Measurements from ENCODE around the gene VPS13D.
A peak's percentile ranks its signal among the peaks of the same experiment; 100 is the strongest.

VPS13D gene

DNA sequence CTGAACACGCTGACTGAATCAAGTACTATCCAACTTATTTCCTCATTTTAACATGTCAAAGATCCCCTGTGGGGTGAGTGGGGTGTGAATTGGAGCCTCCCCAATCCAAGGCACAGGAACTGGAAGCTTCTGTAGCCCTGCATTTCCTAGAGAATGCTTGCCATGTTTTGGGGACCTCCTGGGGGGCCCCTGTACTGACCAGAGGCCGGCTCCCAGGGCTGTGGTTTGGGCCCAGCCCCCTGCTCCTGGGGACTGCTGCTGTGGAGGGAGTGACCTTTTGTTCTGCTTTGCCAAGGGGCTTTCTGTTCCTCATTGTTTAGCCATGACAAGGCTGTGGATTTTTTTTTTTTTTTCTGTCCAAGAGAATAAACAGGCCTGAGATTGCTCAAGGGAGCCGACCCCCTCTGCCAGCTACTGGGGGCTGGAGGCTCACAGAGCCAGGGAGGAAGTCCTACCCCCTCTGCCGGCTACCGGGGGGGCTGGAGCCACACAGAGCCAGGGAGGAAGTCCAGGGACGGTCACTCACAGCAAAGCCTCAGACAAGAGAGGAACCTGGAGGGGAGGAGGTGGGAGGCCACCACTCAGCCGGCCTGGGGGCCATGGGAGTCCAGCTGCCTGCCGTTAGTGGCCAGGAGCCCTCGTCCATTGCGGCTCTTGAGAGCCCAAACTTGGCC is 45.7 kb upstream of the VPS13D start:
- TF ChIP-seq, protein P1, sequence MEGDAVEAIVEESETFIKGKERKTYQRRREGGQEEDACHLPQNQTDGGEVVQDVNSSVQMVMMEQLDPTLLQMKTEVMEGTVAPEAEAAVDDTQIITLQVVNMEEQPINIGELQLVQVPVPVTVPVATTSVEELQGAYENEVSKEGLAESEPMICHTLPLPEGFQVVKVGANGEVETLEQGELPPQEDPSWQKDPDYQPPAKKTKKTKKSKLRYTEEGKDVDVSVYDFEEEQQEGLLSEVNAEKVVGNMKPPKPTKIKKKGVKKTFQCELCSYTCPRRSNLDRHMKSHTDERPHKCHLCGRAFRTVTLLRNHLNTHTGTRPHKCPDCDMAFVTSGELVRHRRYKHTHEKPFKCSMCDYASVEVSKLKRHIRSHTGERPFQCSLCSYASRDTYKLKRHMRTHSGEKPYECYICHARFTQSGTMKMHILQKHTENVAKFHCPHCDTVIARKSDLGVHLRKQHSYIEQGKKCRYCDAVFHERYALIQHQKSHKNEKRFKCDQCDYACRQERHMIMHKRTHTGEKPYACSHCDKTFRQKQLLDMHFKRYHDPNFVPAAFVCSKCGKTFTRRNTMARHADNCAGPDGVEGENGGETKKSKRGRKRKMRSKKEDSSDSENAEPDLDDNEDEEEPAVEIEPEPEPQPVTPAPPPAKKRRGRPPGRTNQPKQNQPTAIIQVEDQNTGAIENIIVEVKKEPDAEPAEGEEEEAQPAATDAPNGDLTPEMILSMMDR (IDR thresholded peaks at IDR 0.05; ENCODE audit: low read depth, low read length) = peak; percentile 51; the same call in 1 of the 2 replicates

DNA sequence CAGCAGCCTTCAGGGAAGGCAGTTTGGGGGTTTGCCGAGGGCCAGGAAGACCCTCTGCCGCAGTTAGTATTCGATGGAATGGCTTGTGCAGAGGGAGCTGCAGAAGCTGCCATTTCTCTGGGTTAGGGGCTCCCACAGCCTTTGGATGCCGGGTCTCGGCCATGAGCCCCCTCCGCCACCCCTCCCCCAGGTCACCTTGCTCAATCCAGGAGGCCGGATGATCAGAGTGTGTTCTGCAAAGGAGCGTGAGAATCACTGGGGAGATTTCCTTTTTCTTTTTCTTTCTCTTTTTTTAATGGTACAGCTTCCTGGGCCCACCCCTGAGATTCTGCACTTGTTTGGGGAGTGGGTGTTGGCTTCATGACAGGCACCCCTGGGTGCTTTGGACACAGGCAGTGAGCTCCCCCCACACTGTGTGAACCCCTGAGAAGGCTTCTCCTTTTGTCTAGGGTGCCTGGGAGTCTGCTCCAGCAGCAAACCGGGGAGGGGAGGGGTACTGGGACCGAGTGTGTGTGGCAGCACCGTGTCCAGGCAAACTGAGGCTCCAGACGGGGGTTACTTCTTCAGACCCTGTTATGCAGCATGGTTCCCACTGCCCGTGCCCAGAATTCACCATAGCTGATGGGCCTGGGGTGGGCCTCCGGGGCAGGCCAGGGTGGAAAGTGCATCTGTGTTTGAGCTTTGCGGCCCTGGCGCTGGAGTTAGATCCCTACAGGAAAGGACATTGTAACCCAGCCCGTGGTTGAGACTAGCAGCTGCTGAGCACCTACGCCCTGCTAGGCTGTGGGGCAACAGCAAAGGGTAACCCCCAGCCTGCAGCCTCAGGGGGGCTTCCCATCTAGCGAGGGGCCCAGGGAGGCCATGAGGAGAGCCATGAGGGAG is 44.6 kb upstream of the VPS13D start:
- TF ChIP-seq, protein P1 (IDR thresholded peaks at IDR 0.05; ENCODE audit: low read depth, low read length) = no peak
- no peak overlapping the region for H3K4me3 ChIP-seq (ENCODE audit: low read depth, low read length)

More for the DNA sequence above, 45.7 kb upstream of the VPS13D start:
- no peak overlapping the region for H3K4me3 ChIP-seq (ENCODE audit: low read depth, low read length)

DNA sequence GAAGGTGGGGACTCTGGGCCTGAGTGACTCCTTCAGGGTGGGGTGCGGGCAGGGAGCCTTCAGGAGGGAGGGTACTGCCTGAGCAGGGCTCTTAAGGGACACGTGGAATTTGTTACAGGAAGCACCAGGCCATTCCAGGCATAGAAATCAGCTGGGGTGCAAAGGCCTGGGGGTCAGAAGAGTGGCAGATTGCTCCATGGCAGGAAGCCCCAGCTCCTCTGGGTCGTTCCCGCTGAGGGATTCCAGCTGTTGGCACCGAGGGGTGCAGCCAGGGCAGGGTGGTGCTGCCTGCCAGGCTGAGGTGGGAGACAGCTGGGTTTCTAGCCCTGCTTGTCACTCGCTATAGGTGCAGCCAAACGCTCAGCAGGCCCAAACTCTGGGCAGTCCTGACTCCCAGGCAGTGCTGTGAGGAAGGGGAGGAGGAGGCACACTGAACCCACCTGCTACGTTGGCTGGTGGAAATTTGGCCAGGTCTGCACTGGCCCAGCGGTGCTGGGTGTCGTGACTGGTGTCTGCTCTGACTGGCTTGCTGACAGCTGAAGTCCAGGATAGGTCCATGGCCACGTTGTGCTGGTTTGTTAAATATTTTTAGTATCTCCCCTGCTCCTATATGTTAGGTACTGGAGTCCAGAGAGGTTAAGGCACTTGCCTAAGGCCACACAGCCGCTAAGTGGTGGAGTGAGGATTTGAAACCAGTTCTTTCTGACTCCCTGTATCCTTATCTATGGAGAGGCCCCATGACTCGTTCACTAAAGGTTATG is 43.7 kb upstream of the VPS13D start:
- TF ChIP-seq, protein P1 (IDR thresholded peaks at IDR 0.05; ENCODE audit: low read depth, low read length) = no peak
- no peak overlapping the region for H3K4me3 ChIP-seq (ENCODE audit: low read depth, low read length)

DNA sequence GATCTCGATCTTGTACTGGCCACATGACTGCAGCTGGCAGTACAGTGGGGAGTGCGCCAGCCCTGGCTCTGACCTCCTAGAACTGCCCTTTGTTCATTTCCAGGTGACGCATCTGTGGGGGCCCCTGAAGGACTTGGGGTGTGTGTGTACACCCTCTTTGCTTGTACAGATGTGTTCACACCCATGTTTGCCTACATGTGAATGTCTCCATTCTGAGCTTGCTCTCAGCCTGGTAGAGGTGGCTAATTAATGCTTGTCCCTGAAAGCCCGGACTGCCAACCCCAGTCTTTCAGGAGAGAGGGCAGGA is 43.2 kb upstream of the VPS13D start:
- TF ChIP-seq, protein P1 (IDR thresholded peaks at IDR 0.05; ENCODE audit: low read depth, low read length) = no peak
- H3K4me3 ChIP-seq (ENCODE audit: low read depth, low read length) = no peak overlapping the region

DNA sequence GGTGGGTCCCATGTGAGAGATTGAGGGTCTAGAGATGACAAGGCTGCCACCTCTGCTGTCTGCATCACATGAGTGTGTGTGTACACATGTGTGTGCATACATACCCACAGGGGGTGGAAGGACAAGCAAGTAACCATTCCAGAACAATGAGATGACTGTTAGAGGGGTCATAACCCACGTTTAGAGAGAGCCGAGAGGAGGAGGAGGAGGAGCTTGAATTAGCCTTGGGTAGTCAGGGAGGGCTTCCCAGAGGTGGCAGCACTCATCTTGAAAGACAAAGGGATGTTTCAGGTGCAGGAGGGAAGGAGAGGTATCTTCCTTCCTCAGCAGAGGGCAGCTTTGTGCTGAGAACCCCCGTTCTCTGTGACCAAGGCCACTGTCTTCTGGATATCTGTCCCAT is 41.7 kb upstream of the VPS13D start:
- H3K4me3 ChIP-seq (ENCODE audit: low read depth, low read length) = no peak overlapping the region
- TF ChIP-seq, protein P1 (IDR thresholded peaks at IDR 0.05; ENCODE audit: low read depth, low read length) = no peak

DNA sequence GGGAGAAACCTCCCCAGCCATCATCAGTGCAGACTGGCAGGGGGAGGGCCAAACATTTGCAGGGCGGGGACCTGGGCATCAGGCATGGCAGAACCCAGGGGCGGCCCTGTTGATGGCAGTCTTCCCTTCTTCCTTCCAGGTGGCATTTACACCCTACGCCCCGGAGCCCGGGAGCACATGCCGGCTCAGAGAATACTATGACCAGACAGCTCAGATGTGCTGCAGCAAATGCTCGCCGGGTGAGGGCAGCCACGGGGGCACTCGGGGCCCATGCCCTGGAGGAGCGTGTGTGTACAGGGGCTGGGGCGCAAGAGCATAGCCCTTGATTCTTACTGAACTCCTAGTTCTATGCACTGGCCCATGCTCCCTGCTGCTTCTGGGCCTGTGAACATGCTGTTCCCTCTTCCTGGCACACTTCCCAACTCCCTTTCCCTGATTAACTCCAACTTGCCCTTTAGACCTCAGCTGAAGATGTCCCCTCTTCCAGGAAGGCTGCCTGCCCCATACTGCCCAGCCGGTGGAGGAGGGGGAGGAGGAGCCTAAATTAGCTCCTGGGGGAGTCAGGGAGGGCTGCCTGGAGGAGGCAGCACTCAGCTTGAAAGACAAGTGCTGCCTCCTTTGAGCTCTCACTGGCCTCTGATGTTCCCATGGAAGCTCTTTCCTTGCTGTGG is 41.0 kb upstream of the VPS13D start:
- H3K4me3 ChIP-seq (ENCODE audit: low read depth, low read length) = no peak overlapping the region
- TF ChIP-seq, protein P1 (IDR thresholded peaks at IDR 0.05; ENCODE audit: low read depth, low read length) = no peak
